CD4-positive, alpha-beta T cell treated with Interleukin-10 for 1 hour (primary cell): ENCODE data around the gene FAM200B.

Experiments used
- DNase-seq: peaks from one replicate; pipeline ENCODE4 v3.0.0-alpha.2; 2020

FAM200B gene

DNA sequence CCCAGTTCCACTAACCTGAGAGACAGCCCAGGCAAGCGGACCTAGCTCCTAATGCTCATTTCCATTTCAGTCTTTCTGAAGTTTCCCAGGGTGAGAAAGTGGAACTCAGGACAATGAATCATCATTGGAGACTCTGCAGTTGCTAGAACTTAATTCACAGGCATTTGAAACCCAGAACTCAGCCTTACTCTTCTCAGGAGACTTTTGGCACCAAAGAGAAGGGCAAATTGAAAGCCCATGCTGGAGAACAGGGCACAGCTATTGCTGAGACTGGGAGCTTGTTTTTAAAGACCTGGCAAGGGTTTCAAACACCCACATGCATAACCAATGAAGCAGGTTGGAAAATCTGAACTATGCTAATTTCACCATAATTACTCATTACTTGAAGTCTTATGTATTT is 57.2 kb downstream of the FAM200B start:
- no peak for DNase-seq
